GM19372 (cell line): Measurements from ENCODE around the gene ASIC5.

Experiments used
- ATAC-seq: cut with Tn5 transposase; IDR thresholded peaks from one replicate; pipeline ENCODE4 v1.9.1; 2021; ENCODE audit warnings: mild to moderate bottlenecking, low read depth, moderate library complexity; ENCODE audit not compliant: unreplicated experiment

The ASIC5 gene

GRCh38 chr4:155881555-155881954, 15.5 kb upstream of the ASIC5 start:
- no peak for ATAC-seq

- no peak for ATAC-seq
Observed at GRCh38 chr4:155879767-155880166, 13.7 kb upstream of the ASIC5 start.

- no peak for ATAC-seq
Observed at GRCh38 chr4:155878611-155879010, 12.5 kb upstream of the ASIC5 start.

GRCh38 chr4:155877971-155878370, 11.9 kb upstream of the ASIC5 start:
- no peak for ATAC-seq

- ATAC-seq = no peak
Observed at GRCh38 chr4:155875878-155876277, 9.8 kb upstream of the ASIC5 start.

GRCh38 chr4:155855897-155856296, 10.2 kb downstream of the ASIC5 start:
- ATAC-seq = no peak

GRCh38 chr4:155854582-155855226, 11.4 kb downstream of the ASIC5 start:
- ATAC-seq = no peak

- ATAC-seq = no peak
Observed at GRCh38 chr4:155853189-155853588, 12.9 kb downstream of the ASIC5 start.

GRCh38 chr4:155849042-155849441, 17.0 kb downstream of the ASIC5 start:
- ATAC-seq = no peak

- ATAC-seq = no peak
Observed at GRCh38 chr4:155846929-155847328, 19.1 kb downstream of the ASIC5 start.

- ATAC-seq = no peak
Observed at GRCh38 chr4:155842080-155842479, 24.0 kb downstream of the ASIC5 start.

- no peak for ATAC-seq
Observed at GRCh38 chr4:155837203-155837796, 28.8 kb downstream of the ASIC5 start.

GRCh38 chr4:155832664-155833063, 33.4 kb downstream of the ASIC5 start:
- no peak for ATAC-seq

- ATAC-seq = no peak
Observed at GRCh38 chr4:155828628-155829027, 37.4 kb downstream of the ASIC5 start.

GRCh38 chr4:155822572-155822971, 43.5 kb downstream of the ASIC5 start:
- no peak for ATAC-seq

- ATAC-seq = no peak
Observed at GRCh38 chr4:155820887-155821518, 45.1 kb downstream of the ASIC5 start.

- no peak for ATAC-seq
Observed at GRCh38 chr4:155819066-155819465, 47.0 kb downstream of the ASIC5 start.

GRCh38 chr4:155818639-155819038, 47.4 kb downstream of the ASIC5 start:
- no peak for ATAC-seq

GRCh38 chr4:155811083-155811482, 55.0 kb downstream of the ASIC5 start:
- ATAC-seq = no peak

GRCh38 chr4:155809835-155810234, 56.2 kb downstream of the ASIC5 start:
- ATAC-seq = peak; percentile 99

GRCh38 chr4:155807021-155807420, 59.1 kb downstream of the ASIC5 start:
- ATAC-seq = no peak

GRCh38 chr4:155805016-155805415, 61.1 kb downstream of the ASIC5 start:
- ATAC-seq = no peak
